Activated B cell treated with CpG ODN at 0.5 μM for 24 hours (primary cell): ENCODE data around the gene EVL. TPM values are rescaled to one million over a fixed set of nuclear protein-coding genes. Genes with fewer than 3 reads are reported as not detected.

Experiments
- ATAC-seq: fragments of 200-7000 bp; cut with Tn5 transposase; one replicate; pipeline ENCODE4 v1.10.0; 2021; ENCODE audit warnings: low read depth, mild to moderate bottlenecking, moderate library complexity
- CTCF ChIA-PET: fragments of 350-600 bp; sonication (Branson Sonifier 250); formaldehyde crosslinking; loops from one replicate; lab custom pipeline; 2021; ENCODE audit warnings: antibody characterized with exemption; lab: Charles Lee
- POLR2A ChIA-PET: fragments of 350-600 bp; sonication (Branson Sonifier 250); formaldehyde crosslinking; loops from one replicate; lab custom pipeline; 2021; ENCODE audit warnings: antibody characterized with exemption; lab: Charles Lee
- DNase-seq: peaks from one replicate; pipeline ENCODE4 v3.0.0; 2022
- H3K27ac Mint-ChIP-seq: one replicate; pipeline ENCODE4 v1.8.0; 2020; ENCODE audit warnings: mixed read lengths
- H3K27me3 Mint-ChIP-seq: one replicate; pipeline ENCODE4 v1.8.0; 2021; ENCODE audit warnings: mixed read lengths
- H3K36me3 Mint-ChIP-seq: one replicate; pipeline ENCODE4 v1.8.0; 2021; ENCODE audit warnings: low read depth, mixed read lengths
- H3K4me1 Mint-ChIP-seq: one replicate; pipeline ENCODE4 v1.8.0; 2021; ENCODE audit warnings: mixed read lengths
- H3K4me3 Mint-ChIP-seq: one replicate; pipeline ENCODE4 v1.8.0; 2020; ENCODE audit warnings: mild to moderate bottlenecking, mixed read lengths
- H3K9me3 Mint-ChIP-seq: one replicate; pipeline ENCODE4 v1.8.0; 2020; ENCODE audit warnings: mixed read lengths
- CTCF ChIP-seq: fragments of 200-600 bp; IDR thresholded peaks from one replicate; pipeline ENCODE4 v1.8.0; 2022; ENCODE audit warnings: antibody characterized with exemption, mild to moderate bottlenecking
- intact Hi-C: fragments of 100-400 bp; cut with micrococcal nuclease; formaldehyde crosslinking; loops from one replicate; pipeline ENCODE4 v1.15.1; 2024
- total RNA-seq: library from RNA; stranded (reverse); gene quantifications from 2 replicates; pipeline ENCODE4 v1.2.3, GENCODE V29; 2022

EVL gene
- total RNA-seq, 1 donor from 2014 or later: 272 TPM

DNA sequence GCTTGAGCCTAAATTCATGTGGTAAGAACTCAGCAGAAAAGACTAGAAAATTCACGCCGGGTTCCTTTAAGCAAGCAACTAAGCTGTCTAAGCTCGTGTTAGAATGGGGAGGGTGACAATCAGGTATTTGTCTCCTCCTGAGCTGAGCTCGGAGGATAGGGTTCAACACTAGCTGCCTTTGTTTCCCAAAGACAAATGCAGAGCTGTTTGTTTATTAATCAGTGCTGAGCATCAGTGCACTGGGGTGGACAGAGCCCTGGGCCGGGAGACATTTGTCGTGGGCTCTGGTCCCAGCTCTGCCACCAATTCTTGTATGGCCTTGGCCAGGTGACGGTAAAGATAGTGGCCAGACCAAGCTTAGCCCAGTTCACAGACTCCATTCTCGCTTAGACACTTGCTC lies 50.5 kb downstream of the EVL start:
- no peak overlapping the region for H3K4me3 Mint-ChIP-seq
- intact Hi-C loops: loop anchor here (5.0 kb wide), 1 partner anchor 42 kb away; the partner anchor contains the start of gene DEGS2
- CTCF ChIA-PET: interaction anchor here (1.4 kb wide), 1 partner anchor 59 kb away, joined by 3 read pairs; no protein-coding TSS in a partner anchor
- H3K4me1 Mint-ChIP-seq: peaks cover 28% of the 10 kb centered on the region
- POLR2A ChIA-PET: no interaction called here
- H3K27ac Mint-ChIP-seq: no peak overlapping the region
- no peaks in the 10 kb centered on the region for H3K27me3 Mint-ChIP-seq
- no peak for DNase-seq
- no peak for TF ChIP-seq CTCF
- peaks cover 79% of the 10 kb centered on the region for H3K36me3 Mint-ChIP-seq
- no peaks in the 10 kb centered on the region for H3K9me3 Mint-ChIP-seq
- ATAC-seq: no peak

GRCh38 chr14:100116134-100116533 lies 50.9 kb downstream of the EVL start:
- Mint-ChIP-seq H3K27me3 (no peaks in the 10 kb centered on the region), H3K36me3 (peaks cover 80% of the 10 kb centered on the region), H3K4me1 (peaks cover 28% of the 10 kb centered on the region), H3K4me3 (no peak overlapping the region), H3K27ac (no peak overlapping the region), H3K9me3 (no peaks in the 10 kb centered on the region)
- ATAC-seq: no peak
- ChIA-PET POLR2A (no interaction called here), CTCF (interaction anchor here (1.4 kb wide), 1 partner anchor 59 kb away, joined by 3 read pairs; no protein-coding TSS in a partner anchor)
- no peak for TF ChIP-seq CTCF
- no peak for DNase-seq
- intact Hi-C loops: loop anchor here (5.0 kb wide), 1 partner anchor 41 kb away; the partner anchor contains the start of gene DEGS2

DNA sequence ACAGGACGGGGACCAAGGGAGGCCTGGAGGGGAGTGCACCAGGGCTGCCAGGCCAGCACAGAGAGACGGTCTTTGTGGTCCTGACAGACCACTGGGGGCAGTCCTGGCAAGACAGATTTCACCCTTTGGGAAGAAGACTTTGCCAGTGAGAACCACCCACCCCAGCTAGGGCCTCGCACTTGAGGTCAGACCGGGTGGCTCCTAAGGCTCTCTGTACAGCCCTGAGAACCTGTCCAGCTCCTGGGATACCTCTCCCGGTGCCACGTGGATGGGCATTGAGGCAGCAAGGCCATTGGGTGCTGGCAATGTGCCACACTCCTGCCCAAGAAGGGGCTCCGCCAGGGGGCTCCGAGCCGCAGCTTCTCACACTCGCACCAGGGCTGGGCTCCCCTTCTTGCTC lies 51.8 kb downstream of the EVL start:
- peaks cover 28% of the 10 kb centered on the region for H3K4me1 Mint-ChIP-seq
- H3K27me3 Mint-ChIP-seq: no peaks in the 10 kb centered on the region
- DNase-seq: no peak

GRCh38 chr14:100117633-100118395 lies 52.6 kb downstream of the EVL start:
- H3K27ac Mint-ChIP-seq: peak overlapping the region; percentile 74
- H3K27me3 Mint-ChIP-seq: no peaks in the 10 kb centered on the region
- H3K4me1 Mint-ChIP-seq: peaks cover 26% of the 10 kb centered on the region
- POLR2A ChIA-PET: interaction anchor here (1.0 to 1.2 kb wide), 3 partner anchors 10 to 75 kb away, joined by 3 read pairs; no protein-coding TSS in a partner anchor
- H3K36me3 Mint-ChIP-seq: peaks cover 71% of the 10 kb centered on the region
- peak; percentile 61 for ATAC-seq
- intact Hi-C loops: loop anchor here (5.0 kb wide), 1 partner anchor 39 kb away; the partner anchor contains the start of gene DEGS2
- H3K9me3 Mint-ChIP-seq: no peaks in the 10 kb centered on the region
- CTCF ChIA-PET: interaction anchor here (1.2 to 1.4 kb wide), 2 partner anchors 9 to 15 kb away, joined by 3 to 5 read pairs; no protein-coding TSS in a partner anchor
- no peak overlapping the region for H3K4me3 Mint-ChIP-seq
- DNase-seq: no peak
- no peak for TF ChIP-seq CTCF

More for the DNA sequence above, 51.8 kb downstream of the EVL start:
- H3K27ac Mint-ChIP-seq: no peak overlapping the region
- POLR2A ChIA-PET: interaction anchor here (1.0 to 1.2 kb wide), 2 partner anchors 33 to 76 kb away, joined by 3 read pairs; no protein-coding TSS in a partner anchor
- H3K36me3 Mint-ChIP-seq: peaks cover 79% of the 10 kb centered on the region
- ATAC-seq: no peak
- intact Hi-C loops: loop anchor here (5.0 kb wide), 1 partner anchor 40 kb away; the partner anchor contains the start of gene DEGS2
- no peak overlapping the region for H3K4me3 Mint-ChIP-seq
- no peaks in the 10 kb centered on the region for H3K9me3 Mint-ChIP-seq
- no peak for TF ChIP-seq CTCF
- CTCF ChIA-PET: interaction anchor here (1.2 kb wide), 1 partner anchor 14 kb away, joined by 3 read pairs; no protein-coding TSS in a partner anchor
